Hippocampal formation (tissue), 2 donors: ENCODE results near the gene AIFM2.

Experiments used
- DNase-seq, 2 donors: peaks; one replicate each; lab custom pipeline; 2025; lab: John Stamatoyannopoulos, UW

AIFM2 gene

DNA sequence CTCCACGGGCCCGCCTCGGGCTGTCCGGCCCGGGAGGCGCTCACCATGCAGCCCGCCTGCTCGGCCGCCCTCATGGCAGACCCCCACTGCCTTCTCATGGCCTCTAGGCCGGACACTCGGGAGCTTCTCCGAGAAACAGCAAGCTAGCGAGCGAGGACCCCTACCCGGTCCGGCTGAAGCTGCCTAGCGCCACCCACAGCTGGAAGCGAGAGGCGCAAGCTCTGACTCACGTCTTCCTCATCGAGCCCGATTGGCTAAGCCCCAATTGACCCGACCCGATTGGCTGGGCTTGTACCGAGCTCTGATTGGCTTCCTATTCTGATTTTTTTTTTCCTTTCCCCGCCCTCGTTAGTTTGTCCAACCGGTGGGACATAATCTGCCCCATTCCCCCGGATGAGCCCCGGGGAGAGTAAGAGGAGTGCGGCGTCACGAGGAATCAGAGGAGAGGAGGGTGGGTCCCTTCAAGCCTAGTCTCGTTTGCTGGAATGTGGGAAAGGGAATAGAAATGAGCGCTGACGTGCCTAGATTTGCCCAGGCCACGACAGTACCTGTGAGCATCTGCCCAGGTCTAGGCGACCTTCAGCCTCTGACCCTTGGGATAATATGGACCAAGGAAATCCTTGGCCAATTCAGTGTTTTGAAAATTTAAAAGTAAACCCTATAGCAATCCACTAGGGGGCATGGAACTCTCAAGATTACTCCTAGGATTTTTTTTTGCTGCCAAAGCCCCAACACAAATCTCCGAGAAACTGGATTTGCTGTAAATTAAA, 14.0 kb upstream of the AIFM2 start, which contains the start of gene TYSND1:
Gene TYSND1 (minus strand): TSS at position 212 of the 770 bp plus-strand sequence. CDS start 114 bp downstream, at position 98.
- DNase-seq, result peak; percentile 91 to 98

DNA sequence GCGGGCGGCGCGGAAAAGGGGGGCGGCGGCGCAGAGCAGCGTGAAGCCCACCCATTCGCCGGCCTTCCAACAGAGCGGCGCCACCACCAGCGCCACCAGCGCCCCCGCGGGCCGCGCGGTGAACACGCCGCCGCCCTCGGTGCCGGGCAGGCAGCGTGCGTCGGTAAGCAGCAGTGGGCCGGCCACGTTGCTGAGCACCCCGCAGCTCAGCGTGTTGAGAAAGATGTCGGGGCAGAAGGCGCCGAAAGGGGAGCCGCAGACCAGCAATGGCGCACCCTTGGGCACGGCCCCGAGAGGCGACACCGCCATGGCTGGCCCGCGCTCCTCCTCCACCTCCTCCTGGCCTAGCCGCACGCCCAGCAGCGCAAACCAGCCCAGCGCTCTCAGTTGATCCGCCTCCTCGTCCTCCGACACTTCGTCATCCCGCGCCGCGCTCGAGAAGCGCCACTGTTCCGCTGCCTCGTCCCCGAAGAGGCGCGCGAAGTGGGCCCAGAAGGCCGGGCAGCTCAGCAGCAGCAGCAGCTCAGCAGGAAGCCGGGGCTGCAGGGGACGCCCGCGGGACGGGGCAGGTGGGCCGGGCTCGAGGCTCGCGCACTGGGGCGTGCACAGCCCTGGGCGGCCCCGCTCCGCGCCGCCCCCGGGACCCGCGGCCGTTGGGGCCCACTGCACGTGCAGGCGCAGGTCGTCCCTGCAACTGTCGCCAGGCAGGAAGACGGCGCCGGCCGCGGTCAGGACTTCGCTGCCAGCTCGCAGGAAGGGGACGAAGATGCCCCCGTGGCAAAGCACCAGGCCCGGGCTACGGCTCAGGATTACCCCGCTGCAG, 13.3 kb upstream of the AIFM2 start:
- DNase-seq, result peak; percentile 63

DNA sequence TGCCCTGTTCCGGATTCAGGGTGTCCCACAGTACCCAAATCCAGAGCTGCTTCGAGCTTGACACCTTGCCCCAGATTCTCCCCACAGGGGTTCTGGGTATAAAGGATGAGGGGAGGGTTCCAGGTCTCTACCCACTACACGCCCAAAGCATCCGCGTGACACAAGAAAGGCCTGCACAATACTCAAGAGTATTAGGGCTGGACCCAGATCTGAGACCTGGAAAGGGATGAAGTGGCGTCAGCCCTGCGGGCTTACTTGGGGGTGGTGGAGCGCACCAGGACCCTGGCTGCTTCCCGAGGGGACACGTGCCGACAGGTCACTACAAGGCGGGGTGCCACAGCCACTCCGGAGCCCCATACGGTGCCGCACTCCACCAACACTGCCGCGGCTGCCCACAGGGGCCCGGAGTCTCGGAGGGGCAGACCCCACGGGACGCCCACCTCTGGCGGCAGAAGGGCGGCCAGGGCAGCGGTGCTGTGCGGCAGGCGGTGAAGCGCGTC, 12.6 kb upstream of the AIFM2 start:
- no peak for DNase-seq

DNA sequence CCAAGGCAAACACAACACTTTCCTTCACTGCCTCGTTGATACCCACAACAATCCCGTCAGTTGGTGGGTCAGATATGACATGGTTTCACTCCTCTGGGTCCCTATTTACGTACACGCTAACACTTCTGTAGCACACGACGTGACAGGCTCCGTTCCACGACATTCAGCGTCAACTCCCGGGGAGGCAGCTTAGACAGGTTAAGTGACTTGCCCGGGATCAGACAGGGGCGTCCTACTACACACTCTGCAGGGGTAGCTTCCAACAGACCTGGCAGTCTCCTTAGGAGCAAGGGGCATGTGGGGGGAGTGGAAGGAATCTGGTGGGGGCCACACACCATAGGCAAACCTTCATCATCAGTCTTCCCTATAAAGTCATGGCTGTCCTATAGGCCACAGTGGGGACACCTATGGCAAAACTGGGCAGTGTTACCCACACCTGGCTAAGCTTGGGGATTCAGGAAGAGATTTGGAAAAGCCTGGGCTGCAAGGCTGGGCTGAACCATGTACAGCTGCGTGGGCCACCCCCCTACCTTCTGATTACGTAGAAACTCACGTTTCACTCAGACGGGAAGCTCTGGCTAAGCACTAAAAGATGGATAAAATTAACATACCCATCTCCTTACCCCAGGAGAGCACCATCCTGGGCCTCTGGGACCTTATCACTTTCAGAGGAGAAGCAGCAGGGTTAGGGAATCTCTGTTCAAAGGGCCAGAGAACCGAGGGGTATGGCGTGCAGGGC, 11.9 kb upstream of the AIFM2 start:
- DNase-seq, result no peak

DNA sequence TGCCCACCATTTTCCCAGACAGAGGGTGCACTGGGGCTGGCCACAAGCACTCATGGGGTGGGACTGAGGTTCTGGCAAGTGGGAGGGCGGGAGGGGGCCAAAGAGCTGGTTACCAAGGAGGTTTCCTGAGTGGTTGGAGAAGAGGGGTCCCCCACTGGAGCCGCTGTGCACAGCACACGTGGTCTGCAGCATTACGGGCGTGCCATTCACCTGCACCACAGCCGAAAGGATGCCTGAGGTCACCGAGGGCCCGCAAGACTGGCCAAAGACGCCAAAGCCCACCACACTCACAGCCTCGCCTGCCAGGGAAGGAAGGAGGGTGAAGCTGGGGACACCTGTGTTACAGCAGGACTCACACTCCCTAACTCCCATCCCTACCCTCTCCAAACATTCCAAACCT, 9.9 kb upstream of the AIFM2 start:
- DNase-seq, result no peak

DNA sequence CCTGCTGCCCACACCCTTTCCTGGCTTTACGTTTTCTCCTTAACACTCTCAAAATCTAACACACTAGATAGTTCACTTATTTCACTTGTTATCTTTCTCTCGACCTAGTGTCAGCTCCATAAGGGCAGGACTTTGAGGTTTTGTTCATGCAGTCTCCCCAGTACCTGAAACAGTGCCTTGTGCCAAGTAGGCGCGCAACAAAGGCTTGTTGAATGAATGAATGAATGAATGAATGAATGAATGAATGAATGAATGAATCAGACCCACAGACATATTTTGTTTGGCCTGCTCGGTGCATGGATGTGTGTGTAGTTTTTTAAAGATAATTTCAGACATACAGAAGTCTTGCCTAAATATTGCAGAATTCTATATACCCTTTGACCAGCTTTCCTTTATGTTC, 7.7 kb upstream of the AIFM2 start:
- DNase-seq, result no peak

DNA sequence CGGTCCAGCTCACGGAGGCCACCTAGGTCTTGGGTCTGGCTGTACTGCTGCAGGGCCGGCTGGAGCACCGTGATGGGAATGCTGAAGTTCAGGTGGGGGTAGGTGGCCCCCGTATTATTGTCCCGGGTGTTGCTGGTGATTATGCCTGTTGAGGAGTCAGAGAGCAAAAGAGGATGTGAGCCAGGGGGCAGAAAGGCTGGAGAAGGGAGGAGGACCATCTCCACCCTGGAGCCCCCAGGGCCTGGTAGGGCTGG, 7.3 kb upstream of the AIFM2 start:
- DNase-seq, result no peak

DNA sequence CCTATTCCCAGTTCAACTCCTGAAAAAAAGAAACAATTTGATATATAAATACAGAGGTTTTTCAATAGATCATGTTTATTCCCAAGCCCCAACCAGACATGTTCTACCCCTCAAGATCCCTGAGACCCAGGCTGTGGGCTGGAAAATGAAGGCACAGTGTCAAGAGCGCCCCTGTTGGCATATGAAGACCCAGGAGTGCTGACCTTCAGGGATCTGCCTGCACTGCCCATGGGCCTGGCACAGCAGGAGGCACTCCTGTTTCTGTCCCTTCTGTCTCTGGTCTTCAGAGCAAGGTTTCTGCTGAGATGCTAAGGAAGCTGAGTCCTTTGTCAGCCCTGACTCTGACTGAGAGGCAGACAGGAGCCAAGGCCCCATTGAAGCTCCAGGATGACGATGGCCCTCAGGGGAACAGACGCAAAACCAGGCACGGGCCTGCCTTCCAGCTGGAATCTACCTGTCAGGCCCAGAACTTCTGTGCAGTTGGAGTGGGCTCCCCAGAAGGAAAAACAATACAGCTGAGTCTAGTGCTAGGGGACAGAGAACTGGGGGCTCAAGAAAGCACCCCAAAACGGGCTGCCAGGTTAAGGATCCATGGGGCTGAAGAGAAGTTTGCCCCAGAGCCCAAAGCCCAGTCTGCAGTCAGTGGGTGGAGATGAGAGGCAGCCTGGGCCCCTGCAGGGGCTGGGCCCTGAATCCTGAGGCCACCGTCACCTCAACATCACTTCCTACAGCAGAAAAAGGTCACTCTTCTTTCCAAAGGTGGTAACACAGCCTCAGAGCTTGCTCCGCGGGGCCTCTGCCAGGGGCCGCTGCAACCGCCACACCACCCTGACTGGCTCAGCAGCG, 6.7 kb upstream of the AIFM2 start:
- DNase-seq, result no peak

DNA sequence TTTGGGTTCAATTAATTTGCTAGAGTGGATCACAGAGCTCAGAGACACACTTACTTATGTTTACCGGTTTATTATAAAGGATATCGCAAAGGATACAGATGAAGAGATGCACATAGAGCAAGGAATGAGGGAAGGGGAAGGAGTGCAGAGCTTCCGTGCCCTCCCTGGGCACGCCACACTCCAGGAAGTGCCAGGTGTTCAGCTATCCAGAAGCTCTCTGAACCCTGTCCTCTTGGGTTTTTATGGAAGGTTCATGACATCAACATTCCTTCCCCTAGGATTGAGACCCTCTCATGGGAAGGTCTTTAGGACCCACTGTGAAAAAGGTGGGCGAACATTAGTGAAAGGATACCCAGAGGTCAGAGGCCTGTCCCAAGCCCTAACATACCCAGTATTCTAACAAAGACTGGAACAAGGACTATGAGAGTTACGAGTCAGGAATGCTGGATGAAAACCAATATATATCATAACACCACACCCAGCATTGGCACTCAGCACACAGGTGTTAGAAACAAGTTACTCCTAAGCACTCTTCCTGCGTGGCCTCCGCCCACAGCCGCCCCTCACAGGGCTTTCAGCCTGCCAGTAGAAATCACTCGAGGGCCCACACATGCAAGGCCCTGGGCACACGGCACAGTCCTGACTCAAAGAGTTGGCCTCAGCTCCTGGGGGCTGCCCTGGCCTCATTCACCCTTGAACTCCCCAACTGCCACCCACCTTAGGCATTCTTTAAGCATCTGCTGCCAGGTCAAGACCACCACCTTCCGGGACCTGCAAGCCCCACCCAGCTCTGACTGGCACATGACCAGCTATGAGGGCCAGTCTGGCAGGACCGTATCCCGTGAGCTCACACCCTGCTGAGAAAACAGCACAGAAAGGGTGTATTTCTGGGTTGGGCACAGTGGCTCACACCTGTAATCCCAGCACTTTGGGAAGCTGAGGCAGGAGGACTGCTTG, 5.6 kb upstream of the AIFM2 start:
- DNase-seq, result no peak

DNA sequence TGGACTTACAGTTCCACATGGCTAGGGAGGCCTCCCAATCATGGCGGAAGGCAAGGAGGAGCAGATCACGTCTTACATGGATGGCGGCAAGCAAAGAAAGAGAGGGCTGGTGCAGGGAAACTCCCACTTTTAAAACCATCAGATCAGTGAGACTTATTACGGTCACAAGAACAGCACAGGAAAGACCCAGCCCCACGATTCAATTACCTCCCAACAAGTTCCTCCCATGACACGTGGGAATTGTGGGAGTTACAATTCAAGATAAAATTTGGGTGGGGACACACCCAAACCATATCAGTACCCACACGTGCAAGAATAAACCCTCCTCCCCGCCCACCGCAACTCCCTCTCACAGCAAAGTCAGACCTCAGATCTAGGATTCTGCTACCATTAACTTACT, 4.5 kb upstream of the AIFM2 start:
- no peak for DNase-seq

DNA sequence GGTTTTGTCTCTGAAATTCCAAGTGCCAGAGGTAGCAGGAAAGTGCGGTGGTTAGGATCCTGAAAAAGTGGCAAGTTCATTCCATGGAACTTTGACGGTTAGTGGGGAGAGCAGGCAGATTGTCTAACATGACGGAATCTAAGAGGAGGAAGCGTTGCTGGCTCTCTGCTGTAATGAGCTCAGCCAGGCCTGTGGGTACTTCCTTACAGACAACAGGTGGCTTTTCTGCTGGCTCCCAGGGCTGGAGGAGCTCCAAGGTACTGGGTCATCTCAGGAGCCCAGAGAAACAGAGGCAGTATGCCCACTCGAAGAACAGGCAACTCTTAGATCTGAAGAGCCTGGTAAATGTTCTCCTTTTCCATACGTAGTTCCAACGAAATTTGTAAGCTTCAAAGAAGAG, 3.1 kb upstream of the AIFM2 start:
- DNase-seq, result no peak

DNA sequence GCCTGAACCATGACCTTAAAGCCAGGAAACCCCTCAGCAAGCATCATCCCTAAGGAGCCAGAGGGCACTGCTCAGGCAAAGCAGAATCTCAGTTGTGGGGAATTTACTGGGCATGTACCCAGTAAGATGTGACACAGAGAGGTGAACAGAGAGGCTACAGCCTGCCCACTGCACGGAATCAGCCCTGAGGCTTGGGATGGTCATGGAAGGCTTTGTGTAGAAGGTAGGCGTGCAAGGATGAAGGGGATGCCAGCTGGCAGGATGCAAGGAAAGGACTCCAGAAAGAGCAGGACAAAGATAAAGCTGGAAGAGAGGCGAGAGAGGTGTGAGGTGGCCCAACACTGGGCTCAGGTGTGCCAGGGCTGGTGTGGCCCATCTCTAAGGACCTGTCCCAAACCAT, 2.4 kb upstream of the AIFM2 start:
- no peak for DNase-seq

DNA sequence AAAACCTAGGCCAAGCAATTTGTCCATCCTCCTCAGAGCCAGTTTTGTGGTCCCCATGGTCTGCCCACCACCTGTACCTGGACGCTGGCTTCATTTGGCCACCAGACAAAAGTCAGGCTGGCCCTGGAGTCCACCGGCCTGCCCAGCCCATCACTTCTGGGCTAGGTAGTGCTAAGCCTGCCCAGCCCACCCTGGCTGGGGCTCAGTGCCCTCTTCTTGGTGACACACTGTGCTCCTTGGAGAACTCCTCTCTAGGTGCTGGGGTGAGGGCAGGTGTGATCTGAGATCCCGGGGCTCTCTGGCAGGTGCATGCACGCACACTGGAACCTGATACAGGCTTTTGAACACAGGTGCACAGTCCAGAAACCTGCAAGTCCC, 1.1 kb downstream of the AIFM2 start:
- no peak for DNase-seq

DNA sequence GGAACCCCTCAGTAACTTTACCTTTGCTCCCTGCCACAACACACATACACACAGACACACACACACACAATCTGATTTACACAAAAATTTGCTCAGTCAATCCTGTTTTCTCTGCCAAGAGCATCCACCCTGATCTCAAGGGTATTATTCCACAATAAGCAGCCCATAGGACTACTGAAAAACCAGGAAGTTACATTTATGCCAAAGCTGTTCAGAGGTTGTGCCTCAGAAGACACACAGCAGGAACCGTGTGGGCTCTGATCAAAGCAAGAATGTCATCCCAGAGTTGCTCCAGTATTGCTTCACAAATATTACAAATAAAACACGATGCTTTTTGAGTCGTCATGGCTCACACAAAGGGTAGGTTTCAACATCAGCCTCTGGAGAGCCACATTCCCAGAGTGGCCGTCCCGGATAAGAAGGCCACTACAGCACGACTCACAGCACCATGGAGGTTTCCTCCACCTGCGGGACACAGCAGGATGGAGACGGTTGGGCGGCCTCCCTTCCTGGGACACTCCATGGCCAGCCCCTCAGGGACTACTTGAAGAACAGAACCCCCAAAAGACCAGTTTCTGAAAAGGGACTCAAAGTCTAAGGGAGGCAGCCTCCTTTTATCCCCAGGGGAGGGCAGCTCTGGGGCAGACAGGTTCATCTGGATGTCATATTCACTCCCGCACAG, 1.6 kb downstream of the AIFM2 start:
- DNase-seq, result no peak

DNA sequence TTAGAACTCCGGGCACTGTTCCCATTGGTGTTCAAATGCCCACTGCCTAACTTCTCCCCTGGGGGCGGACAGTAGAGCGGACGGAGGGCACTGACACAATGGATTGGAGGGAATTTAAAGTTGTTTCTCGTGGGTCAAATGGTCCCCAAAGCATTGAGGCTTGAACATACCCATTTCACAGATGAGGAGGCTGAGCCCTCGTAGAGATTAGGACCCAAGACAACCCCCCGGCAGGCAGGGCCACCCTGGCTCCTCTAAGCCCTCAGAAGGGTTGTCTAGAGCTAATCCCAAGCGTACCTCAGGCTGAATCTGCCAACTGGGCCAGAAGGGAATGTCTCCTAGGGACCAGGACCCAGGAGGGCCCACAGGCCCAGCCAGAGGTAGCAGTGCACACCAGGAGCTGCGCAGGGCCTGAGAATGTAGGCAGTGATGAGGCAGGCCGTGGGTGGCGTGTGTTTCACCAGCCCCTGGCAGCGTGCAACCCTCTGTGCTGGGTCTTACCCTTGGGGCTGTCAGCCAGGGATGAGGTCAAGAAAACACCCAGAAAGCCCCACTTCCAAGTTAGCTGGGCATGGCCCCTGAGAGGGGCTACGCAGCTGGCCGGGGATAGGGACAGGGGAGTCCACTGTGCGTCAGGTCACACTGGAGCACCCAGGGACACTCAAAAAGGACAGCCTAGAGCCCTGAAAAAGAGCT, 5.8 kb downstream of the AIFM2 start:
- no peak for DNase-seq

DNA sequence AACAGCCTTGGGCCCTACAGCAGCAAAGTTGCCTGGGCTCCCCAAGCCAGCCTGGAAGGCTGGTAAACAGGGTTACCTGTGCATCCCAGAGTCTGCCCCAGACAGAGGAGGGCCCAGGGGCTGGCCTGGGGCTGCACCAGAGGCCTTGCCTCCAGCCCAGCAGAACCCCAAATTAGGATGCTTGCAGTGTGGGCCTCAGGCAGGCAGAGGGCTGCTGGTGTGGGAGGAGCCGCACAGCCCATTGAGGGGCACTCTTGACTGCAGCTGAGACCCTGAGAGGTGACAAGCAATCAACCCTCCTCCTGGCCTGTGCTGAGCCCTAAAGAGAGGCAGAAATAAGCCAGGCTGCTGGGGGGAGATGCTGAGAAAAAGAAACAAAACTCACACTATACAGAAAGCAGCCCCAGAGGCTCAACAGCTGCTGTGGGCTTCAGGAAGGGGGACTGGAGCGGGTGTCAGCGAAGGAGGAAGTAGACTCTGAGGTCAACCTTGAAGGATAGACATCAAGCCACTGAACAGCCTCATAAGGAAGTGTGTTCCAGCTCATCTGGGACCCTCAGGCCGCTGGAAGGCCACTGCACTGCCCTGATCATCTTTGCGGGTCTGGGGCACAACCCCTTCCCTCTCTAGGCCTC, 6.6 kb downstream of the AIFM2 start:
- no peak for DNase-seq

DNA sequence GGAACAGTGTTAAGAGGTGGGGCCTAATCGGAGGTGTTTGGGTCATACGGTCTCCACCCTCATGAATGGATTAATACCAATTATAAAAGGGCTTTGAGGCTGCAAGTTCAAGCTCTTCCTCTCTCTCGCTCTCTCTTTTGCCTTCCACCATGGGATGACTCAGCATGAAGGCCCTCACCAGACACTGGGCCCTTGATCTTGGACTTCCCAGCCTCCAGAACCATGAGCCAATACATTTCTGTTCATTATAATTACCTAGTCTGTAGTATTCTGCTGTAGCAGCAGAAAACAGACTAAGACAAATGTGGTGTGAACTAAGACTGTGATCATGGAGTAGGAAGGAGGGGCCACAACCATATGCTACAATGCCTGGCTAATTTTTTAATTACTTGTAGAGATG, 7.7 kb downstream of the AIFM2 start:
- DNase-seq, result no peak

DNA sequence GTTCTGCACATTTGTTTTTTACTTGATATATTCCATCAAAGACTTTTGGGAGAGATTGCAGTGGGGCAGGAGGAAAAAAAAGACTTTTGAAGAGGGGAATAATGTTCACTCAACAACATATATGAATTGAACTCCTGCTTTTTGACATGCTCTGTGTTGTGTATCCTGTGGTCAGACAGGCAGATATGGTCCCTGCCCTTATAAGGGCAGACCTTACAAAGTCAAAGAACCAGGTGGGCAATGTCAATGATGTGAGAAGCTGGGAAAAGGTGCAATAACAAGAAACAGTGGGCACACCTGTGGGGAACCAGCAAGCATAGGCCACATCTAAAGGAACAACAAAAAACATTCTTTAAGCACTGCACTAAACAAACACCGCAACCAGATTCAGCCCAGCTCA, 8.2 kb downstream of the AIFM2 start:
- DNase-seq, result no peak

DNA sequence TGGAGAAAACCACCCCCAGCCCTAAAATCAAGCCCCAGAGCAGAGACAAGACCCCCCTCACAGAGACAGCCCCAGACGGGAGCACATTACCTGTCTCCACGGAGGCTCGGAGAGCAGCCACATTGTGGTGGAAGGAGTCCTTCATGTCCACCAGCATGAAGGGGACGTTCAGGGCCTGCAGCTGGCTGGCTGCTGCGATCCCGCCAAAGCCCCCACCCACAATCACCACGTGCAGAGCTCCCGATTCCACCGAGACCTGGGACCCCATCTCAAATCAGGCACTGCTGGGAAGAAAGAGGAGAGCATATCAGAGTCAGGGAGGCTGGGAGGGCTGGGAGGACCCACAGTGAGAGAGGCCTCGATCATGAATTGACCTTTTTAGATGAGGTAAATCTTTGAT, 8.8 kb downstream of the AIFM2 start:
- no peak for DNase-seq
